Subcutaneous abdominal adipose tissue (tissue), 5 donors: Measurements from ENCODE around the gene STXBP5.

Experiments
- H3K27ac ChIP-seq: one replicate; pipeline ENCODE4 v1.7.0; 2013; ENCODE audit warnings: low read depth, mild to moderate bottlenecking, inconsistent platforms, low read length, moderate library complexity
- H3K27me3 ChIP-seq, 5 donors: one replicate each; pipeline ENCODE4 v1.7.0; 2013; ENCODE audit warnings: low read length in 5 of 5, inconsistent platforms in 1 of 5; ENCODE audit not compliant: control insufficient read depth in 5 of 5, insufficient read depth in 4 of 5
- H3K36me3 ChIP-seq, 5 donors: one replicate each; pipeline ENCODE4 v1.7.0; 2013; ENCODE audit warnings: low read length in 5 of 5; ENCODE audit not compliant: control insufficient read depth in 5 of 5, insufficient read depth in 5 of 5
- H3K4me1 ChIP-seq, 5 donors: one replicate each; pipeline ENCODE4 v1.7.0; 2013; ENCODE audit warnings: low read length in 5 of 5, mild to moderate bottlenecking in 3 of 5, moderate library complexity in 1 of 5; ENCODE audit not compliant: control insufficient read depth in 5 of 5, insufficient read depth in 5 of 5
- H3K4me3 ChIP-seq, 5 donors: one replicate each; pipeline ENCODE4 v1.7.0; 2013; ENCODE audit warnings: low read length in 5 of 5, low read depth in 1 of 5
- H3K9ac ChIP-seq, 5 donors: one replicate each; pipeline ENCODE4 v1.7.0; 2013; ENCODE audit warnings: low read length in 5 of 5, mild to moderate bottlenecking in 4 of 5, moderate library complexity in 3 of 5
- H3K9me3 ChIP-seq, 5 donors: one replicate each; pipeline ENCODE4 v1.7.0; 2013; ENCODE audit warnings: low read length in 5 of 5; ENCODE audit not compliant: control insufficient read depth in 5 of 5
- donor health status: healthy.
- donor health status: healthy.
- donor health status: healthy.
- donor health status: healthy.
- donor health status: healthy.

The STXBP5 gene

GRCh38 chr6:147177286-147177685 is 26.9 kb upstream of the STXBP5 start:
- Histone ChIP-seq H3K9ac (no peak overlapping the region), H3K27ac (no peak overlapping the region), H3K27me3 (no peaks in the 10 kb centered on the region), H3K36me3 (no peaks in the 10 kb centered on the region), H3K4me3 (no peak overlapping the region), H3K9me3 (no peaks in the 10 kb centered on the region), H3K4me1 (no peaks in the 10 kb centered on the region)

DNA sequence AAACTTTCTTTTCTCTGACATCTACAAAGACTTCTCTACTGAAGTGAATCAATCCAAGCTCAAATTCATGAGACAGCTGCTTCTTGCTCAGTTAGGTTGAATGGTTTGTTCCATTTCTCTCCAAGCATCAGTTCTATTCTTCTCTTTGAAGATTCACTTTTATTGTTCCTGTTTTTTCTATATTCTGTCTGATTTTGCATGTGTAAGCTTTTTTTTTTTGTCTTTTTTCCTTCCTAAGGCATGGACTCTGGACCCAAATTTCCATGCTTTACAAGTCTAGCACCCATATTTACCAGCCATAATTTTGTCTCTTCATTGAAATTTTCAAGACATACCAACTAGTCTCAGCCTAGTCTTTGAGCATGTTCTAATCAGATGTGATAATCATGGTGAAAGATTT is 25.9 kb upstream of the STXBP5 start:
- Histone ChIP-seq H3K27ac (no peak overlapping the region), H3K36me3 (no peaks in the 10 kb centered on the region), H3K4me1 (no peaks in the 10 kb centered on the region), H3K9ac (no peak overlapping the region), H3K27me3 (no peaks in the 10 kb centered on the region), H3K9me3 (no peaks in the 10 kb centered on the region), H3K4me3 (no peak overlapping the region)

DNA sequence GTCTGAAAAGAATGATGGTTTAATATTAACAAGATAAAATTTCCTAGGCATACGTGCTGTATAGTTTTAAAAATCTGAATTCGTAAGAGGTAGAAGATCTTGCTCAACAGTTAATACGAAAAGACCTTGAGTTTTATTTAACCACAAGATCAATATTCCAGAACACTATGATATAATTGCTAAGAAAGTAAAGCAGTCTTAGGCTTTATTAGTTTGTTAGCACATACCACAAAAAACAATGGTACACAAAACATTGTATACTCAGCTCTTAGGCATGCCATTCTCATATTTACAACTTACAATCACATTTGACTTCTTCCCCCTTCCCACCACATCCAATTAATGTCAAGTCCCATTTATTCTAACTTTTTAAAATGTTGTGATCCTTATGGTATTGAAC is 24.4 kb upstream of the STXBP5 start:
- no peak overlapping the region for H3K27ac ChIP-seq
- H3K4me1 ChIP-seq: no peaks in the 10 kb centered on the region
- no peaks in the 10 kb centered on the region for H3K9me3 ChIP-seq
- H3K36me3 ChIP-seq: no peaks in the 10 kb centered on the region
- H3K9ac ChIP-seq: no peak overlapping the region
- H3K27me3 ChIP-seq: no peaks in the 10 kb centered on the region
- H3K4me3 ChIP-seq: no peak overlapping the region

- no peak overlapping the region for H3K4me3 ChIP-seq
- H3K27ac ChIP-seq: no peak overlapping the region
- no peaks in the 10 kb centered on the region for H3K27me3 ChIP-seq
- no peak overlapping the region for H3K9ac ChIP-seq
- no peaks in the 10 kb centered on the region for H3K36me3 ChIP-seq
- H3K9me3 ChIP-seq: no peaks in the 10 kb centered on the region
- no peaks in the 10 kb centered on the region for H3K4me1 ChIP-seq
Measured at GRCh38 chr6:147180926-147181325, 23.3 kb upstream of the STXBP5 start.

DNA sequence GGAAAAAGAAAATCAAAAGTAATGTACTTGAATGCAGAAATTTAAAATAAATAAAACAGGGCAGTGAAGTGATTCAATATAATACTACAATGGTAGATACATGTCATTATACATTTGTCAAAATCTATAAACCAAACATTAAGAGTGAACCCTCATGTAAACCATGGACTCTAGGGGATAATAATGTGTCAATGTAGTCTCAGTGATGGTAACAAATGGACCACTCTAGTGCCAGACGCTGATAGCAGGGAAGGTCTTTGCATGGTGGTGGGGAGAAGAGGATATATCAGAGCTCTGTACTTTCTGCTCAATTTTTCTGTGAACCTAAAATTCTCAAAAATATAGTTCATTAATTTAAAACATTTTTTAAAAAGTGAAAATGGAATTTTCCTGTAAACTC is 19.8 kb upstream of the STXBP5 start:
- Histone ChIP-seq H3K27ac (no peak overlapping the region), H3K4me3 (no peak overlapping the region), H3K36me3 (no peaks in the 10 kb centered on the region), H3K9ac (no peak overlapping the region), H3K4me1 (no peaks in the 10 kb centered on the region), H3K27me3 (no peaks in the 10 kb centered on the region), H3K9me3 (no peaks in the 10 kb centered on the region)

DNA sequence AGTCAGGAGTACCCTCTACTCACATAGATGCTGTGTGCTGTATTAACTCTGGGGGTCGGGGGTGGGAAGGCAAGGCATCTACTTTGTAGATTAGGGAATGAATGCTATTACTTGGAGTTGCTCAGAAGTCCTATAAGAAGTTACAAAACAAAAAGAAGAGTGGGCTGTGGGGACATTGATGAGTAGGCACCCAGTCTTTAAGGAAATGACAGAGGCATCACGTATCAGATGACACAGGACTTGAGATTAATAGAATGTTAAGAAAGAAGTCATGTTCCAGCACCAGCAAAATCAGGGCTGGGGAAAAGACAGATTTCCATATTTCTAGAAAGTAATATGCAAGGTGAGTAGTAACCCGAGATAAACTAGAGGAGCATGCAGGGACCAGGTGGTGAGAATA is 19.0 kb upstream of the STXBP5 start:
- H3K27me3 ChIP-seq: no peaks in the 10 kb centered on the region
- H3K4me3 ChIP-seq: no peak overlapping the region
- no peak overlapping the region for H3K9ac ChIP-seq
- H3K9me3 ChIP-seq: no peaks in the 10 kb centered on the region
- H3K4me1 ChIP-seq: no peaks in the 10 kb centered on the region
- H3K36me3 ChIP-seq: no peaks in the 10 kb centered on the region
- no peak overlapping the region for H3K27ac ChIP-seq

GRCh38 chr6:147190556-147190955 is 13.7 kb upstream of the STXBP5 start:
- Histone ChIP-seq H3K36me3 (no peaks in the 10 kb centered on the region), H3K27ac (no peak overlapping the region), H3K27me3 (no peaks in the 10 kb centered on the region), H3K9ac (no peak overlapping the region), H3K4me3 (no peak overlapping the region), H3K4me1 (no peaks in the 10 kb centered on the region), H3K9me3 (no peaks in the 10 kb centered on the region)

GRCh38 chr6:147192278-147192911 is 11.8 kb upstream of the STXBP5 start:
- no peak overlapping the region for H3K9ac ChIP-seq

GRCh38 chr6:147194652-147195411 is 9.4 kb upstream of the STXBP5 start:
- H3K4me1 ChIP-seq: no peaks in the 10 kb centered on the region
- no peaks in the 10 kb centered on the region for H3K27me3 ChIP-seq
- no peak overlapping the region for H3K4me3 ChIP-seq
- H3K36me3 ChIP-seq: no peaks in the 10 kb centered on the region
- H3K27ac ChIP-seq: no peak overlapping the region
- no peaks in the 10 kb centered on the region for H3K9me3 ChIP-seq
- H3K9ac ChIP-seq: no peak overlapping the region

More at GRCh38 chr6:147192278-147192911, 11.8 kb upstream of the STXBP5 start:
- H3K4me1 ChIP-seq: no peaks in the 10 kb centered on the region
- H3K27ac ChIP-seq: no peak overlapping the region
- H3K27me3 ChIP-seq: no peaks in the 10 kb centered on the region
- H3K4me3 ChIP-seq: no peak overlapping the region
- no peaks in the 10 kb centered on the region for H3K36me3 ChIP-seq
- no peaks in the 10 kb centered on the region for H3K9me3 ChIP-seq

DNA sequence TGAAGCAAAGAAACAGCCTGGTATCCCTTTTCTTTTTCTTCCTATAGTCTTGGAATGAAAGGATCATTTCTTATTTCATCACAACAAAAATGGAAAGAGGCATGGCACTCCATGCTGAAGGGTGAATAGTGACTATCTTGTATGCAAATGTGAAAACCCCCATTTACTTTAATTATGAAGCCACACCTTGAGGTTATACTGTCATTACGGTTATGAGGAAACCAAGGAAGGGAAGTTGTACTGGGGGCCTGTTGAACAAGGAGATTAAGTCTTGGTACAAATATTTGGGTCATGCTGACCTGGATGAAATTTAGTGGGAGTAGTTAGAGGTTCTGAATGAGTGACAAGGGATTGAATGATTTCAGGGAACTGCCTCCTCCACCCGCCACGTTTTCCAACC is 8.7 kb upstream of the STXBP5 start:
- no peak overlapping the region for H3K4me3 ChIP-seq
- H3K36me3 ChIP-seq: no peaks in the 10 kb centered on the region
- H3K4me1 ChIP-seq: no peaks in the 10 kb centered on the region
- H3K9ac ChIP-seq: no peak overlapping the region
- no peaks in the 10 kb centered on the region for H3K27me3 ChIP-seq
- no peak overlapping the region for H3K27ac ChIP-seq
- no peaks in the 10 kb centered on the region for H3K9me3 ChIP-seq
